LNCaP clone FGC (cell line): ENCODE measurements around the gene MPPED1.

Experiments used
- DNase-seq: peaks from one replicate; pipeline ENCODE4 v3.0.0-alpha.2; 2011; ENCODE audit warnings: low read depth
- H3K4me3 ChIP-seq: 2 replicates; pipeline ENCODE4 v1.5.1; 2011; ENCODE audit warnings: mild to moderate bottlenecking, low read depth, low read length, control low read depth
- TF ChIP-seq, protein P1 (sequence below): IDR thresholded peaks from 2 replicates; pipeline ENCODE4 v1.5.1; 2012; ENCODE audit warnings: mild to moderate bottlenecking; ENCODE audit not compliant: control insufficient read depth, insufficient read depth; ENCODE audit errors: extremely low read depth

Gene MPPED1

DNA sequence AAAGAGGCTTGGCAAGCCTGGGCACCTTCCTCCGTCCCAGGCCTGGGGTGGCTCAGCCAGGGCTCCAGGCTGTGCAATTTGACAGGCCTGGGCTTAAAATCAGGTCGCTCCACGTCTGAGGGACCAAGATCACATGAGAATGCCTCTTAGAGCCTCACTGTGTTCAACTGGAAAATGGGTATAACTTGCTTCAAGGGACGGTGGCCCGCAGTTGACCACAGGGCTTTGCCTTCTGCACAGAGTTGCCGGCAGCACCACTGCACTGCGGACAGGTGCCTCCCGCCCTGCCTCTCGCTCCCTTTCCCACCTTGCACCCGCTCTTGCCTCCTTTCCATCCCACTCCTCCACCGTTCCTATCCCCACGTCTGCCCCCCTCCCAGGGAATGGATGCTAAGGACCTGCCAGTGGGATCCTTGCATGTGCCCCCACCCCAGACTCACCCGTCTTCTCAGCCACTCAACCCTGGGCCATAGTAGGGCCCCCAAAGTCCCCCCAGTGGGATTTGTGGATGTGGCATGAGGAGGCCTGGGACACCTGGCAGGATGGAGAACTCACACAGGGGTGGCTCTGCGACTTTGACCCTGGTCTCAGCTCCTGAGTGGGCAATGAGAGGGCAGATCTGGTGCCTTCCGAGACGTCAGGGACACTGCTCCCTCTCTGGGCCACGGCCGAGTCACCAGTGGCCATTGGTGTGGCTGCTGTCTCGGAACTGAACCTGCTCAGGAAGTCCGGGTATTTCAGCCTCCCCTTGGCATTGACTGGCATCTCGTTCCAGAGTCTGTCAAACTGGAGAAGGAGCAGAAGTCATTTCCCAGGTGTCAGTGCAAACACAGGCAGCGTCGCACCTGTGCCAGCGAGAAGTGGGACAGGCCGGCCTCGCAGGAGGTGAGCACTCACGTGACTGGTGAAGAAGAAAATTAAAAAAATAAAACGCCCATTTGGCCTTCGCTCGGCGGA is 128.0 kb downstream of the MPPED1 start:
- no peak overlapping the region for H3K4me3 ChIP-seq
- DNase-seq, result no peak
- TF ChIP-seq, protein P1, sequence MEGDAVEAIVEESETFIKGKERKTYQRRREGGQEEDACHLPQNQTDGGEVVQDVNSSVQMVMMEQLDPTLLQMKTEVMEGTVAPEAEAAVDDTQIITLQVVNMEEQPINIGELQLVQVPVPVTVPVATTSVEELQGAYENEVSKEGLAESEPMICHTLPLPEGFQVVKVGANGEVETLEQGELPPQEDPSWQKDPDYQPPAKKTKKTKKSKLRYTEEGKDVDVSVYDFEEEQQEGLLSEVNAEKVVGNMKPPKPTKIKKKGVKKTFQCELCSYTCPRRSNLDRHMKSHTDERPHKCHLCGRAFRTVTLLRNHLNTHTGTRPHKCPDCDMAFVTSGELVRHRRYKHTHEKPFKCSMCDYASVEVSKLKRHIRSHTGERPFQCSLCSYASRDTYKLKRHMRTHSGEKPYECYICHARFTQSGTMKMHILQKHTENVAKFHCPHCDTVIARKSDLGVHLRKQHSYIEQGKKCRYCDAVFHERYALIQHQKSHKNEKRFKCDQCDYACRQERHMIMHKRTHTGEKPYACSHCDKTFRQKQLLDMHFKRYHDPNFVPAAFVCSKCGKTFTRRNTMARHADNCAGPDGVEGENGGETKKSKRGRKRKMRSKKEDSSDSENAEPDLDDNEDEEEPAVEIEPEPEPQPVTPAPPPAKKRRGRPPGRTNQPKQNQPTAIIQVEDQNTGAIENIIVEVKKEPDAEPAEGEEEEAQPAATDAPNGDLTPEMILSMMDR, result no peak

DNA sequence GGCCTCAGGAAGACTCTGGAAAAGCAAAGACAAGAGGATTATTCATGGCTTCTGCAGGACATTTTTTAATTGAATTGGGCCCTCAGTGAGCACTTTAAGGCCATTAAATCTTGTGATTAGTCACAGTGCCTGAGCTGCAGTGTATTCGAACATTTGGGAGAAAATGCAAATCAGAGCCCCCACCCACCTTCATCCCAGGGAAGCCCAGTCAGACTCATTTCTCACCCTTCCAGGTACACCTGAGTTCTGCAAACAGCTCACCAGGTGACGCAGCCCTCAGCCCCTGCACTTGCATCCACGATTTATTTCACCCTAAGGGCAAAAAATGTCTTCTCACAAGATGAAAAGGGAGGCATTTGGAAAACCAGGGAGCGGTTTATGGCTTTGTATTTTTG is 128.7 kb downstream of the MPPED1 start:
- TF ChIP-seq, protein P1, result no peak
- no peak for DNase-seq

DNA sequence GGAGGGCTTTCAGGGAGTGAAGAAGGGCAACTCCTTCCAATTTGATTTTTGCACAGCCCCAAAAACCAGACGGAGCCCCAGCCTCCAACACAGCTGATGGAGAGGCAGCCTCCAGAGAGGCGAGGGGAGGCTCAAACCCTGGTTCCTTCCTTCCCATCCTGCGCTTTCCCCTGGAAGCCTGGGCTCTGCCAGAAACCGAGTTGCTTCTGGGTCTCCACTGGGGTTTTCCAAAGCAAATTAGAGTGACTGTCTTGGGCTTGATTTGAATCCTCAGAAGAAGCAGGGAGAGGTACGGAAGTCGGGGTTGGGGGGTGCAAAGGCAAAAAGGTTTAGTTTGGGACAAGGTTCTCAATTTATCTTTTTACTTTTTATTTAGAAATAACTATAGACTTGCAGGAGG is 129.2 kb downstream of the MPPED1 start:
- no peak for DNase-seq
- TF ChIP-seq, protein P1, result no peak
- no peak overlapping the region for H3K4me3 ChIP-seq

More for the DNA sequence above, 128.7 kb downstream of the MPPED1 start:
- H3K4me3 ChIP-seq, result no peak overlapping the region

DNA sequence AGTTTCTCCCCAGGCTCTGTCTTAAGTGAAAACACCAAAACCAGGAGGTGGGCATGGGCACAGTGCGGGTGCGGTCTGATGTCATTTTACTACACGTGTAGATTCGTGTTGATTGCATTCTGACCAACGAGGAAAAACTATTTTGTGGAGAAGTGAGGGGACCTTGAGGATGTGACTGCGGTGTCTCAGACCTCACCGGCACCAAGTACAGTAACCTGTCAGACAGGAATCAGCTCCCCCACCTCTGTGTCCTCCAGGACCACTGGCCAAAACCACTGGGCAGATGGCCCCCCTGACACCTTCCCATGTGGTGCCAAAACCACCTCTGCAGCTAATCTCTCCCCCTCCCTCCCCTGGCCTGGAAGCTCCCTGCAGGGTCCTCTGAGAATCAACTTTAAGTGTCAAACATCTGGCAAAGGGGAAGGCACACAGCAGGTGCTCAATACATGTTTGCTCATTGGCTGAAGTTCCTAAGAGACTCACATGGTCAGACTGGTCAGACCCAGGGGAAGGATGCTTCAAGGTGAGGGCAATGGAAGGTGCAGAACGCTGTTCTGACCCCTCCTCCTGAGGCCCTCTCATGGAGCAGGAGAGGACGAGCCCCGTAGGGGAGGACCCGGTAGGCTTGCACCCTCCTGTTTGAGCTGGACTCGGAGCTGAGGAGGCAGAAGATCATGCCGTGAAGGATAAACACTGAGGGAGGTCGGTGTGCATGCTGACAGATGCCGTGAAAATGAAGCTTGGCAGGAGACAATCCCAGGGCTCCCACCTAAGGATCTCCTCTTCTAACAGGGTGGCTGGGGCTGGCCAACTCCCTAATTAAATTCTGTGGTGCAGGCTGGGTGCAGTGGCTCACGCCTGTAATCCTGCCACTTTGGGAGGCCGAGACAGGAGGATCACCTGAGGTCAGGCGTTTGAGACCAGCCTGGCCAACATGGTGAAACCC is 129.9 kb downstream of the MPPED1 start:
- TF ChIP-seq, protein P1, result no peak
- no peak for DNase-seq
- no peak overlapping the region for H3K4me3 ChIP-seq

DNA sequence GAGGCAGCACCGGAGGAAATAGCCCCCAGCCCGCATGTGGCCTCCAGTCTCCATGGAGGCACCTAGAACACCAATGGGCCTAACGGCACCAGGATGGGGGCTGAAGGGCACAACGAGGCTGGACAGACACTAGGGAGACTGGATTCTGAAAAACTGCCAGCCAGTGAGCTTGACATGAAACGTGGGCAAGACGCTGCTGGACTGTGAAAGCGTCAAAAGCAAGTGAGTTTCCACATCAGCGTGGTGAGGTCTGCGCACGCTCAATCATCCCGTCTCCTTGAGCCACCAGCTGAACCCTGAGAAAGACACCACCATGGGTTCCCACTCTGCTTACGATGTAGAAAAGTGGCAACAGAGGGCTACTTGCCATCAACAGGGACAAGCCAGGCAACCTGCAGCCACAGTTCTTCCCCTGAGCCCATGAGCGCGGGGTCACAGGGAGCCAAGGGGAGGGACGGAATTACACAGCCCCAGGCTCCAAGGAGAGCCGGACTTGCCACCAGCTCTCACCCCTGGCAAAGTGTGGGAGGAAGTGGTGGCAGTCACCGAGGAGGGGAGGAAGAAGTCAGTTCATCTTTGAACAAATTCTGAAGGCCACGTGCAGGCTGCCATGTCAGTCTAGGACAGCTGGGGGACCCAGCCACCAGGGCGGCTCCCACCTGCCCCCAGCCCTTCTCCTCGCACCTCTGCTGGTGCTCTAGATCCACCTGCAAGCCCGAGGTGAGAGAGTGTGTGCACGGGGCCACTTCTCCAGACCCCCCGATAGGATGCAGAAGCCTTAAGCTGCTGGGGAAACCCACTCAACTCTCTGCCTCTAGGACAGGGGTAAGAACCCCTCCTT is 131.1 kb downstream of the MPPED1 start:
- TF ChIP-seq, protein P1, result no peak
- DNase-seq, result no peak
- no peak overlapping the region for H3K4me3 ChIP-seq

DNA sequence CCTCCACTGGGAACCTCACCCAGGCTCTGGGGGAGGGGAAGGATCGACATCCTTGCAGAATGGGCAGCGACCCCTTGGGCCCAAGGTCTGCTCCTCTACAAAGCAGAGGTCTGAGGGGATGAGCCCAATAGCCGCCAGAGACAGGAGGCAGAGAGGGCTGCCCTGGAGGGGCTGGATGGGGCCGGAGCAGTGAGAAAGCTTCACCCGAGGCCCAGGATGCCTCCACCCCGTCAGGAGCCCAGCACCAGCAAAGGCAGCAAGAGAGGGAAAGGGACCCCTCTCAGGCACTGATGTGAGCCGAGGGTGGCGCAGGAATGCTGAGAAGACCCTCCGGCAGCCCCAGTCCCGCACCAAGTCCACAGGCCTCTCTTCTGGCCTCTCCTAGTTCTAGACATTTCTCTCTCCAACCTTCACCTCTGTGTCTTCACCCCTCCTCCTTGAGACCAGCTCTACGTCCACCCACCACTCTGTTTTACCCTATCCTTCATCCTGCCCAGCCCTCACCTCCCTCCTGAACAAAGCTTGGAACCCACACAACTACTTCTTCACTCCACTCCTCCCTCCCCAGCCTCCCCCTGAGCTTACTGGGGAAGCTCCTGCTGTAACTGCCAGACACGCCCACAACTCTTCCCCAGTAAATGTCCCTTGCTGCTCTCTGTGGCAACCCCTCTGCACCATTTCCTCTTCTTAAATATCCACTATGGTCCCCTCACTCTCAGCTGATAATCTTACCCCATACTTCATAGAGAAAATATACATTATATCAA is 131.9 kb downstream of the MPPED1 start:
- TF ChIP-seq, protein P1, result no peak
- DNase-seq, result no peak
- no peak overlapping the region for H3K4me3 ChIP-seq
